ENCODE data around the gene BORCS5. TPM values are rescaled to one million over a fixed set of nuclear protein-coding genes. Genes with fewer than 3 reads are reported as not detected.

The BORCS5 gene
- total and polyA plus RNA-seq, 2 of the 4 experiments (the other 2 are of a cell fraction) = 14.4 to 18.3 TPM

DNA sequence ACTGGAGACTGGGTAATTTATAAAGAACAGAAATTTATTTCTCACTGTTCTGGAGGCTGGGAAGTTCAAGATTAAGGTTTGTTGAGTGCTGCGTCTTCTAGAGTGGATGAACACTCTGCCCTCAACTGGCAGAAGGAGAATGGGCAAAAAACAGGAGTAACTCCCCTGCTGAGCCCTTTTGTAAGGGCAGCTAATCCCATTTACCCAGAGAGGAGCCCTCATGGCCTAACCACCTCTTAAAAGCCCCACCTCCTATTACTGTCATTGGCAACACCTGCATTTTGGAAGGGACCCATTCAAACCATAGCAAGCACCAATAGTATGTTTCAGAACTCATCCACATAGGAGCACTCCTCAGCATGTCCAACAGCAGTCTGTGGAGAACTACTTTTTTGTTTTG, 47.4 kb downstream of the BORCS5 start:
- Histone ChIP-seq H3K14ac (replicated peaks; ENCODE audit: low read depth, low read length) (no peak overlapping the region), H3K9me3 (ENCODE audit: control insufficient read depth, insufficient read depth, low read length) (no peaks in the 10 kb centered on the region), H2AK5ac (ENCODE audit: low read depth, low read length) (no peak overlapping the region), H2BK120ac (ENCODE audit: low read depth, low read length) (no peak overlapping the region), H4K91ac (ENCODE audit: insufficient read depth, low read depth, low read length) (no peak overlapping the region), H3K4me2 (ENCODE audit: low read depth, low read length) (no peak overlapping the region), H3K4me3 (ENCODE audit: insufficient read depth, low read depth, low read length) (no peak overlapping the region), H4K20me1 (ENCODE audit: insufficient read depth, low read length) (no peaks in the 10 kb centered on the region), H2BK20ac (ENCODE audit: low read depth, low read length) (no peak overlapping the region), H4K8ac (ENCODE audit: low read depth in 2 of 2, low read length in 2 of 2) (no peak overlapping the region), H3K56ac (ENCODE audit: extremely low read depth, insufficient read depth, low read length) (no peak overlapping the region), H3K79me1 (ENCODE audit: low read depth in 1 of 2, low read length in 2 of 2) (peaks cover 0 to 8% of the 10 kb centered on the region in 2 experiments; a peak in 1 of 4 replicates), H3K23ac (ENCODE audit: low read depth, low read length) (no peak overlapping the region), H4K5ac (ENCODE audit: low read depth, low read length) (no peak overlapping the region), H3K4me1 (ENCODE audit: control insufficient read depth, insufficient read depth, low read length) (peaks cover 2% of the 10 kb centered on the region; the same call in 1 of the 2 replicates), H2BK15ac (ENCODE audit: low read depth, low read length) (no peak overlapping the region), H2AFZ (replicated peaks; ENCODE audit: low read length, poor library complexity) (no peak overlapping the region), H3K27ac (ENCODE audit: insufficient read depth, low read length) (no peak overlapping the region), H3K18ac (ENCODE audit: low read depth, low read length) (no peak overlapping the region), H3K4ac (ENCODE audit: low read depth, low read length) (no peak overlapping the region), H3K27me3 (ENCODE audit: control insufficient read depth, insufficient read depth, low read length) (no peaks in the 10 kb centered on the region), H3K9ac (ENCODE audit: low read depth, low read length) (no peak overlapping the region), H2AK9ac (replicated peaks; ENCODE audit: low read depth, low read length, poor library complexity) (no peak overlapping the region), H3K36me3 (ENCODE audit: control insufficient read depth, insufficient read depth, low read length) (no peaks in the 10 kb centered on the region), H2BK5ac (ENCODE audit: low read depth, low read length, poor library complexity, severe bottlenecking) (no peak overlapping the region), H3K9me1 (ENCODE audit: insufficient read depth, low read length) (no peaks in the 10 kb centered on the region)
- dilution Hi-C loops (cut with HindIII; ENCODE audit: low sequenced_read_pairs, unreplicated experiment) (no loop called here), in situ Hi-C loops (cut with MboI; ENCODE audit: low sequenced_read_pairs) (no loop called here), intact Hi-C loops (cut with micrococcal nuclease) (no loop called here)
- ATAC-seq (ENCODE audit: low read depth) (no peak), DNase-seq (no peak)
- TF ChIP-seq MAFK (IDR thresholded peaks at IDR 0.05; ENCODE audit: low read depth, low read length) (no peak), ELK1 (IDR thresholded peaks at IDR 0.05; ENCODE audit: borderline replicate concordance, low read depth, low read length) (no peak), RAD21 (IDR thresholded peaks at IDR 0.05; ENCODE audit: low read length) (no peak), CEBPB (IDR thresholded peaks at IDR 0.05; ENCODE audit: low read depth, low read length) (no peak), NFE2L2 (IDR thresholded peaks at IDR 0.05; ENCODE audit: low read depth, low read length) (no peak), POLR2A (IDR thresholded peaks at IDR 0.05; ENCODE audit: low read depth, low read length) (no peak), SMC3 (IDR thresholded peaks at IDR 0.05; ENCODE audit: low read depth, low read length) (no peak)
- TF ChIP-seq, protein P1, sequence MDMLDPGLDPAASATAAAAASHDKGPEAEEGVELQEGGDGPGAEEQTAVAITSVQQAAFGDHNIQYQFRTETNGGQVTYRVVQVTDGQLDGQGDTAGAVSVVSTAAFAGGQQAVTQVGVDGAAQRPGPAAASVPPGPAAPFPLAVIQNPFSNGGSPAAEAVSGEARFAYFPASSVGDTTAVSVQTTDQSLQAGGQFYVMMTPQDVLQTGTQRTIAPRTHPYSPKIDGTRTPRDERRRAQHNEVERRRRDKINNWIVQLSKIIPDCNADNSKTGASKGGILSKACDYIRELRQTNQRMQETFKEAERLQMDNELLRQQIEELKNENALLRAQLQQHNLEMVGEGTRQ (IDR thresholded peaks at IDR 0.05; ENCODE audit: low read depth, low read length) = no peak
- TF ChIP-seq, protein P2, sequence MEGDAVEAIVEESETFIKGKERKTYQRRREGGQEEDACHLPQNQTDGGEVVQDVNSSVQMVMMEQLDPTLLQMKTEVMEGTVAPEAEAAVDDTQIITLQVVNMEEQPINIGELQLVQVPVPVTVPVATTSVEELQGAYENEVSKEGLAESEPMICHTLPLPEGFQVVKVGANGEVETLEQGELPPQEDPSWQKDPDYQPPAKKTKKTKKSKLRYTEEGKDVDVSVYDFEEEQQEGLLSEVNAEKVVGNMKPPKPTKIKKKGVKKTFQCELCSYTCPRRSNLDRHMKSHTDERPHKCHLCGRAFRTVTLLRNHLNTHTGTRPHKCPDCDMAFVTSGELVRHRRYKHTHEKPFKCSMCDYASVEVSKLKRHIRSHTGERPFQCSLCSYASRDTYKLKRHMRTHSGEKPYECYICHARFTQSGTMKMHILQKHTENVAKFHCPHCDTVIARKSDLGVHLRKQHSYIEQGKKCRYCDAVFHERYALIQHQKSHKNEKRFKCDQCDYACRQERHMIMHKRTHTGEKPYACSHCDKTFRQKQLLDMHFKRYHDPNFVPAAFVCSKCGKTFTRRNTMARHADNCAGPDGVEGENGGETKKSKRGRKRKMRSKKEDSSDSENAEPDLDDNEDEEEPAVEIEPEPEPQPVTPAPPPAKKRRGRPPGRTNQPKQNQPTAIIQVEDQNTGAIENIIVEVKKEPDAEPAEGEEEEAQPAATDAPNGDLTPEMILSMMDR (conservative IDR thresholded peaks at IDR 0.05; ENCODE audit: low read depth, low read length) = no peak
- CTCF ChIA-PET = no interaction called here
- POLR2A ChIA-PET (ENCODE audit: unreplicated experiment) = no interaction called here
- WGBS, 2 experiments (ENCODE audit: extremely low coverage in 2 of 2, insufficient read length in 1 of 2) = no CpG with 5 or more reads among the region's 1 CpG
- BruUV-seq (replicated peaks) = no TSS peak

Measured in IMR-90 (cell line).